ENCODE data around the gene ORC3.
"Not testable (repeated sequence)": the region's sequence is repeated elsewhere in the genome, so short reads cannot be mapped to it uniquely, and the experiment has no call there.

ORC3 gene

GRCh38 chr6:87712713-87713112, 122.8 kb downstream of the ORC3 start:
- not testable (repeated sequence) for H3K9ac ChIP-seq (ENCODE audit: low read length); H3K27ac ChIP-seq (ENCODE audit: low read length); H3K9me3 ChIP-seq (ENCODE audit: control insufficient read depth, low read depth, low read length); H3K4me1 ChIP-seq (ENCODE audit: control insufficient read depth, low read depth, low read length); H3K4me3 ChIP-seq (ENCODE audit: low read length); H3K27me3 ChIP-seq (ENCODE audit: control insufficient read depth, insufficient read depth, low read length); H3K36me3 ChIP-seq (ENCODE audit: control insufficient read depth, low read depth, low read length)

DNA sequence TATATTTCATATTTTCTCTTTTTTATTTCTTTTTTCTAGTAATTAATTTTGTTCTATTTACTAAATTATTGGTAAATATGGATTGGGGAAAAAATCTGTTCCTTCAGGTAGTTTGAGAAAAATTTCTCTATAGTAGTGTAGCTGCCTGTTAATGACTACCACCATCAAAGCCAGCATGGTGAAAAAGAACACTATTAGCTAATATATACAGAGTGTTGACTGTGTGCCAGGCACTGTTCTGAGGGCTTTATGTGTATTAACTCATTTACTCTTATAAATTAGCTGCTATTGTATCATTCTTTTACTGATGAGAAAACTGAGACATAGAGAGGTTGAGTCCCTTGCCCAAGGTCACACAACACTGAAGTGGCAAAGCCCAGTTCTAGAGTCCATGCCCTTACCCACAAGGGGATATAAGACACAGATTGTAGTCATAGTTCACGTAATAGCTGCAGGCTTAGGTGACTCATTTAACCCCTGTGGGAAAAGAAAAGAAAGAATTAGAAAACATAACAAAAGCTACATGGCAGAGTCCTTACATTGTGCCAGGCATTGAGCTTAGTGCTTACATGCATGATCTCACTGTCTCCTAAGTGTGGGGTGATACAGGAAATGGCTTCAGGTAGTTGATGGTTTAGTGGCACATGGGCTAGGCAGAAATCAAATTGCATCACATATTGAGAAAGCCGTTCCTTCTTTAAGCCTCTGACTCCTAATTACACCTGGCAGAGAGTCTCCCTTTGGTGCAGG, 124.3 kb downstream of the ORC3 start:
- H3K9ac ChIP-seq (ENCODE audit: low read length), result no peak overlapping the region
- no peaks in the 10 kb centered on the region for H3K4me1 ChIP-seq (ENCODE audit: control insufficient read depth, low read depth, low read length)
- H3K27me3 ChIP-seq (ENCODE audit: control insufficient read depth, insufficient read depth, low read length), result no peaks in the 10 kb centered on the region
- no peak overlapping the region for H3K4me3 ChIP-seq (ENCODE audit: low read length)
- H3K36me3 ChIP-seq (ENCODE audit: control insufficient read depth, low read depth, low read length), result no peaks in the 10 kb centered on the region
- no peak overlapping the region for H3K27ac ChIP-seq (ENCODE audit: low read length)
- H3K9me3 ChIP-seq (ENCODE audit: control insufficient read depth, low read depth, low read length), result no peaks in the 10 kb centered on the region
